Endothelial cell of umbilical vein (primary cell): ENCODE data around the gene ZNF341.

Experiments used
- CTCF ChIP-seq, 2 donors: IDR thresholded peaks; 1 replicate in 1 of 2; 2 replicates in 1 of 2; pipeline ENCODE4 v1.5.1; 2011; ENCODE audit warnings: low read length in 2 of 2, mild to moderate bottlenecking in 2 of 2, moderate library complexity in 2 of 2, control low read depth in 1 of 2, inconsistent platforms in 1 of 2, low read depth in 1 of 2; ENCODE audit not compliant: insufficient read depth in 1 of 2; ENCODE audit errors: extremely low read depth in 1 of 2
- EZH2 ChIP-seq: IDR thresholded peaks from 2 replicates; pipeline ENCODE4 v1.6.1; 2012; ENCODE audit warnings: borderline replicate concordance, low read depth, mild to moderate bottlenecking, moderate library complexity, low read length, inconsistent platforms; ENCODE audit not compliant: severe bottlenecking
- POLR2AphosphoS5 ChIP-seq: IDR thresholded peaks from 2 replicates; pipeline ENCODE4 v1.6.1; 2012; ENCODE audit warnings: low read depth, mild to moderate bottlenecking, control low read depth, low read length, moderate library complexity; ENCODE audit not compliant: insufficient read depth

- TF ChIP-seq CTCF (IDR thresholded peaks at IDR 0.05; ENCODE audit: extremely low read depth in 1 of 2, insufficient read depth in 1 of 2, low read depth in 1 of 2, low read length in 2 of 2) (no peak), POLR2AphosphoS5 (no peak), EZH2 (no peak)
These were observed 52.4 kb downstream of the ZNF341 start for GRCh38 chr20:33784225-33784624.
